Activated CD4-positive, CD25-positive, alpha-beta regulatory T cell treated with anti-CD3 and anti-CD28 coated beads, Interleukin-2, amount 50 U/mL, for 24 hours (primary cell): ENCODE results near the gene EDN1.

ENCODE experiments used
- ATAC-seq, 2 donors: fragments of 150-1000 bp; cut with Tn5 transposase; one replicate each; pipeline ENCODE4 v1.10.0; 2021; ENCODE audit warnings: mild to moderate bottlenecking in 1 of 2, moderate library complexity in 1 of 2

The EDN1 gene

DNA sequence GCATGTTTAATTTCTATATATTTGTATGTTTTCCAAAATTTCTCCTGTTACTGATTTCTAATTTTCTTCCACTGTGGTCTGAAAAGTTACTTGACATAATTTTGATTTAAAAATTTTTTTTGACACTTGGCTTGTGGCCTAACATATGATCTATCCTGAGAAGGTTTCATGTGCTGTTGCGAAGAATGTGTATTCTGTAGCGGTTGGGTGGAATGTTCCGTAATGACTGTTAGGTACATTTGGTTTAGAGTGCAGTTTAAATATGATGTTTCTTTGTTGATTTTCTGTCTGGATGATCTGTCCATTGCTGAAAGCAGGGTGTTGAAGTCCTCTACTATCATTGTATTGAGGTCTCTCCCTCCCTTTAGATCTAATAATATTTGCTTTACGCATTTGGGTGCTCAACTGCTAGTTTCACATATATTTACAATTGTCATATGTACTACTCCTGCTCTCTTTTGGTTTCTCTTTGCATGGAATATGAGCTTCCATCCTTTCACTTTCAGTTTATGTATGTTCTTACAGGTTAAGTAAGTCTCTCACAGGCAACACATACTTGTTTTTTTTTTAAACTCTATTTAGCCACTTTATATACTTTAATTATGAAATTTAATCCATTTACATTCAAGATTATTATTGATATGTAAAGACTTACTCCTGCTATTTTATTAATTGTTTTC is 19.5 kb upstream of the EDN1 start:
- ATAC-seq, result peak in 1 of 2 donors; percentile 28

- ATAC-seq, result no peak
These were observed 18.6 kb upstream of the EDN1 start for GRCh38 chr6:12271594-12271993.

DNA sequence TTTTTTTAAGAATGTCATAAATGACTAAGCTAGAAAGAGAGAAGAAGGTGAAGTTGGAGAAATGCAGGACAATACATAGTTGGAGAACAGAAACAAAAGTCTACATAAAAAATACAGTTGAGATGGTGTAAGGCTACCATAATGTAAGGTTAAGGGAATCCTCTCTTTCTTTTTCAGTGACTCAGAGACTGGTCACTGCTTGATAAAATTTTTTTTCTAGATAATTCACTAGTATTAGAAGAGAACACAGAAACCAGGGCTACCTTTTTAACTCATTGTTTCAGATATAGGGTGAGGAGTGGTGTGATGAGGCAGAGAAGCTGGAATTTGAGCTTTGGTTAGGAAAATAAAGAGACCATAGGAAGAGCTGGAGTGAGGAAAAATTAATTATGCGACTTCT is 18.2 kb upstream of the EDN1 start:
- no peak for ATAC-seq

- no peak for ATAC-seq
These were observed 15.1 kb upstream of the EDN1 start for GRCh38 chr6:12275107-12275506.

- ATAC-seq, result no peak
These were observed 13.2 kb upstream of the EDN1 start for GRCh38 chr6:12276930-12277315.

DNA sequence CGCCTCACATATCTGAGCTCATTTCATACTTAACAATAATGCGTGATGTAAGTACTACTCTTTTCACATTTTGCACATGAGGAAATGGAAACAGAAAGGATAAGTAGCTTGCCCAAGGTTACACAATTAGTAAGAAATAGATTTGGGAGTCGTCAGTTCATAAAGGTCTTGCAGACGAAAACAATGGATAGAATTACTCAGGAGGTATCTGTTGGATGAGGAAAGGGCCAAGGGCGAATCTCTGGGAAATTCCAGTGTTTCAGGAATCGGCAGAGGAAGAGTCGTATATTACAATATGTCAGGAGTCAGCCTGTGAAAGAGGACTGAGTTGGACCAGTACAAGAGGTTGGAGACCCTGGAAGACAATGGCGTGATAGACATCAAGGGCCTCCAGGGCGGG is 12.8 kb upstream of the EDN1 start:
- ATAC-seq, result no peak

DNA sequence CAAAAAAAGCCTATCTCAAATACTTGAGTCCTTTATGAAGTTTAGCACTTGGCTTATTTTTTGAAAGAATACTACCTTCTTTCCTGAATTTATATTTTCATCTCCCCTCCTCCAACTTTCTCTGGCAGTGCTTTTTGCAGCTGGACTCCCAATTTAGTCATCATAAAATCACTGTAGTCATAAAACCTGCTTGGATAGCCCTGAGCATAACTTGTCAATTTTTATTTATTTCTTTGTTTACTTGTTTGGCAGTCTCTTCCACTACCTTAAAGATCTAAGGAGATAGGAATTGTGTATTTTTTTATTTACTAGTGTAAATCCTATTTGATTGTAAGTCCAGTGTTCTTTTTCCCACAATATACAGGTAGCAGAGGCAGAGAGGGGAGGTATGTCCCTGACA is 11.2 kb upstream of the EDN1 start:
- no peak for ATAC-seq

DNA sequence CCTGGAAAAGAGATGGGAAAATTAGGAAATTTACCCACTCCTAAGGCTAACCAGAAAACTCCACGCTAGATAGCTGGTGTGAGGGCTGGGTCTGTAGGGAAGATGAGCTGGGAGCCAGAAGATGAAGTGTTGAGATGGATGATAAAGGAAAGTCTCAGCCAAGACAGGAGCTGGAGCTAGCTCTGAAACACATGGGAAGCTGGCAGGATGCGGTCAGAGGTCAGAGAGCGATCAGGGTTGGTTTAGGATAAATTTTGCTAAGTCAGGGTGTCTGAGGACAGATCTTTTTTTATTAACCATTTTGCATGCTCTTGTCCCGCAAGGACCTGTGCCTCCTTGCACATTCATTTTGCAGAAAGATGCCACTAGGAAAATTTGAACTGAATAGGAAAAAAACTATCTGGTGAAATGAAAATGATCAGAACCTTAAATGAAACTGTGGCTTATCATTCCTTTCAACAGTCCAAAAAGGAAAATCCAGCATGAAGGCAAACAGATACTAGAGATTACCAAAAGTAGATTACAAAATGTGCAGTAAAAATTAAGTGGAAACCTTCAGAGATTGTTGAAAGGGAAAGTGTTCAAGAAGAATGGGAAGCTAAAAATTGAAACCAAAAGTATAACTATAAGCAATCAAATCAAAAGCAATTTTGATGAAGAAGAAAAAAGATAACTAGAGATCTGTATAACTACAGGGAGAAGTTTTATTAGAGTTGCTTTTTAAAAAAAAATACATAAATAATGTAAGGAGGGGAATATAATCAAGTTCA is 10.7 kb upstream of the EDN1 start:
- ATAC-seq, result no peak

DNA sequence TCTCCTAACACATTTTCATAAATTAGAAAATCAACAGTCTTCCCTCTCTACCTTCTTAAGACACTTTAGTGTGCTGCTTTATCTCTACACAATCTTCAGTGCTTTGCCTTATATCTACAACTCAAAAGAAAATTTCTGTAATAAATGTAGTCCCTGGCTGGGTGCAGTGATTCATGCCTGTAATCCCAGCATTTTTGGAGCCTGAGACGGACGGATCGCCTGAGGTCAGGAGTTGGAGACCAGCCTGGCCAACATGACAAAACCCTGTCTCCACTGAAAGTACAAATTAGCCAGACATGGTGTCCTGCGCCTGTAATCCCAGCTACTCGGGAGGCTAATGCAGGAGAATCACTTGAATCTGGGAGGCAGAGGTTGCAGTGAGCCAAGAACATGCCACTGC is 9.7 kb upstream of the EDN1 start:
- no peak for ATAC-seq

DNA sequence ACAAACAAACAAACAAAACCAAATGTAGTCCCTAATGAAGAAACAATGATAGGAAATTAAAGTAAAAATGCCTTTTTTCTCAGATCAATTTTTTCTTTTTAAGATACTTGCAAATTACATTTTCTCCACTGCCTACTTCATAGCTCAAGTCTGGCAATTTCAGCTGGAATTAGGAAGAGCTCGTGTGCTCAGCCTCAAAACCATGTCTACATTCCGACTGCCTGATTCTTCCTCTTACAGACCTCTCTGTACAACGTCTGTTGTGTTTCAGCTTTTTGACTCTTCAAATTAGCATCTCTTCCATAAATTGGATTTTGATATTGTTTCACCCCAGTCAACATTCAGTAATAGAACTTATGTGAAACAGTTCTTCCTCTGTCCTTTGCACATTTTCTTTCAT is 9.3 kb upstream of the EDN1 start:
- no peak for ATAC-seq

DNA sequence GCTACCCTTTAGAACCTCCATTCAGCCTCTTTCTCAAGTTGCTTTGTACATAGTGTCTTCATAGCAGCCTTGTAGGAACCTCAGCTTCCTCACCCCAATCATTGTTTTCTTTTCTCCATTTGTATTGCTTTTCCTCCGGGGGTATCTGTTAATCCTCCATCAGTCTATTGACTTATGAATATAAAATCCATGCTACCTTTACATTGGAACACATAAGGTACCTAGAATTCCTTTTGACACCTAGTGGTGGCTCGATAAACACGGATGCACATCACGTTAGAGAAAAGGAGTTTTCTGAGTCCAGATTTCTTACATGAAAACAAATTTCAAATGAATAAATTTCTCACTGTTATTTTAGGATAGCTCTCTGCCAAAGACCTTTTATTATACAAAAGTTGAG is 6.3 kb upstream of the EDN1 start:
- no peak for ATAC-seq

DNA sequence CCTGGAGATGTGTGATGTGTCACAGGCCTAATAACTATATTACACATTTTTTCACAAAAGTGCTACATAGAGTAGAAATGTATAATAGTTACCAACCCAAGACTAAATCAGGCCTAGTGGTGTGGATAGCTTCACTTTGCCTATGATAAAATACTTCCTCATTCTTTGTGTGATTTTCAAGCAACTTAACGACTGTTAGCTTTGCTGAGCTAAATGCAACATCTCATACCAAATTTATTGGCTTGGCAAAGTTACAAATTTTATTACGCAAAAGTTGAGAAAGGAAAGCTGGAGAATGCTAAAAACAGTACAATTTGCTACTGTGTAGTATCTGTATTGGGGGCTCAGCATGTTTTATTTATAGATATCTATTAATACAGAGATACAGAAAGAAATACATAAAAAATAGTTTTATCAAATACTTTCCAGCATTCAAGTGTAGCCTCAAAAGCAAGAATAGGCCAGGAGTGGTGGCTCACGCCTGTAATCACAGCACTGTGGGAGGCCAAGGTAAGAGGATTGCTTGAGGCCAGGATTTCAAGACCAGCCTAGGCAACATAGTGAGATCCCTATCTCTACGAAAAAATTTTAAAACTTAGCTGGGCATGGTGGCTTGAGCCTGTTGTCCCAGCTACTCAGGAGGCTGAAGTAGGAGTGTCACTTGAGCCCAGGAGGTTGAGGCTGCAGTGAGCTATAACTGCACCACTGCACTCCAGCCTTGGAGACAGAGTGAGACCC is 3.6 kb upstream of the EDN1 start:
- no peak for ATAC-seq

DNA sequence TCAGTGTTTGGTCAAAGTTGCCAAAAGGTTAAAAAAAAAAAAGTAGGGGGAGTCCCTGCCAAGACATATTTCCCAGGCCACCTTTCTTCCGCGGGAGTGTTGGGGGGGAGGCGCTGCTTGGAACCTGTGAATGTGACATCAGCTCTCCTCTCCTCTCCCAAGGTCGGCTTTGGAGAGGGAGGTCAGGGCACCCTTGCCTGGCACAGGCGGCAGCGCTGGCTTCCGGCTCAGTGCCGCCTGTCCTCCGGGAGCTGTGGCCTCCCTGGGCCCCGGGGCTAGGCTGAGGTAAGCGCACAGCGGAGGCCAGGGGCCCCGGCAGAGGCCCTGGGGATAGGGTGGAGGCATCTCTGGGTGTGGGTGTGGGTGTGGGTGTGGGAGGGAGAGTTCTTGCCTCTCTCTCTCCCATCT is 1.9 kb upstream of the EDN1 start:
- ATAC-seq, result no peak

DNA sequence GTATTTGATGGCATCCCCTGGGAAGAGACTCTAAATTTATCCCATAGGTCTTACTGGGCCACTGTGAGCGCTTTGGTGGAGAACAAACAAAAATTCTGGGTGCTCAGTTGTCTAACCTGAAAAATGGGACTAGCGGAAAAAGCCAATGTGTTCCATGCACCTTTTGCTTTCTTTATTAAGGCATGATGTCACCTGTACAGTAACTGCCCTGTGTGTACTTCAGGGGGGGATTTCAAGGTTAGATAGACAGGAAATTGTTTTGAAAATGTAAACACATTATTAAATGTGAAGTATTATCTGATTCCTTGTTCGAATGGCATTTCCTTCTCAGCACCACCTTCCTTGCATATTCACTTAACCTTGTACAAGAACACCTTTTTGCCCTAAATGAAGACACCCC is 1.2 kb upstream of the EDN1 start:
- no peak for ATAC-seq

- peak; percentile 36 to 53 for ATAC-seq
These were observed 719 bp upstream of the EDN1 start for GRCh38 chr6:12289365-12289919.

DNA sequence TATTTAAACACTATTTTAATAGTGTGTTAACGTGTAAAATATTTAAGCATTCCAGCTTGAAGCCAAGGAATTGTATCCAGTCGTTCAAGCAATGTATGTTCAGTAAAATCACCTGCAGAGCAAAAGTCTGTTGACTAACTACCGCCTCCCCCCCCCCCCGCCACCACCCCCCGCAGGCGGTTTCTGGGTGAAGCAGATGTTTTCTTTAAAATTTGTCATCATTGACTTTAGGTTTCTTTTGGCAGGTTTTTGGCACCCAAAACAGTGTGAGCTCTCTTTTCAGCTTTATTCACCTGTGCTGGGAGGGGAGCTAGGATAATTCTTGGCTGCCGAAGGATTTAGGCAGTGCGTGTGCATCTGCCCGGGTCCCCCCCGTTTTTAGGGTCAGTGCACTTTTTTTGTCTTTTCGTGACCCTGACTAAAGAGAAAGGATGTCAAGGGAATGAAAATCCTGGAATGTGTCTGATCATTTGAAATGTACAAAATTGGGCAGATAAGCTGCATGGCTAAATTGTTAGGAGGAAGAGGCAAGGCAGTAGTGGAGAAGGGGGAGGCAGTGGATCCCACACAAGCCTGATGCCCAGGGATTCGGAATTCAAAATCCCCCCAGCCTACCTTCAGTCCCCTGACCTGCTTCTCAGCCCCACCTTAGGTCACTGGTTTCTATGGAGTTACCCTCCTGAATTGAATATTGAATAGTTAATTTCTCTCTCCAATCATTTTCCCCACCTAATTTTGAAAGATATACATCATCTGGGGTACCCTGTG is 1.1 kb downstream of the EDN1 start:
- no peak for ATAC-seq

DNA sequence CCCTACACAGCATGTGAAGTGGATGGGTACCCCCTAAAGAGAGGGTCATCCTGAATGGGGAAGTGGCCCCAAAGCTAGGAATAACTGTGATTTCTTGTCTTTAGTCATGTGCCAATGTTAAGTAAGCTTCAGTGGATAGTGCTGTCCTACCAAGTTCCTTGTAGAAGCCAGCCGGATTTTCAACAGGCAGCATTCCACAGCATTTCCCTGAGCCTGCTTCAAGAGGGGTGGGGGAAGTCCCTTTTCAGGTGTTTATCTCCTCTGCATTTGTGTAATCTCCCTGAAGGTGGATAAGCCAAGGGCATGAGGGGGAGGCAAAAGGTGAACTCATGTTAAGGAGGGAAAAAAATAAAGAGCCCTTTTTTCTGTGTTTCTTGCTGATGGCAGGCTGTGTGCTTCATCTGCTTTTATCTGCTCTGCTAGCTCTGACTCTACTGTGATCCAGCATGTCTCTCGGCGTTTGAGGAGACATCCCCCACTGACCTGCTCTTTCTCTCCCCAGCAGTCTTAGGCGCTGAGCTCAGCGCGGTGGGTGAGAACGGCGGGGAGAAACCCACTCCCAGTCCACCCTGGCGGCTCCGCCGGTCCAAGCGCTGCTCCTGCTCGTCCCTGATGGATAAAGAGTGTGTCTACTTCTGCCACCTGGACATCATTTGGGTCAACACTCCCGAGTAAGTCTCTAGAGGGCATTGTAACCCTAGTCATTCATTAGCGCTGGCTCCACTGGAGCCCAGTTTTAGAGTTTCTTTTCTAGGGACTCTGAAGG is 1.9 kb downstream of the EDN1 start:
- ATAC-seq, result no peak

GRCh38 chr6:12293235-12293930 is 3.2 kb downstream of the EDN1 start:
- no peak for ATAC-seq

GRCh38 chr6:12293931-12294807 is 4.0 kb downstream of the EDN1 start:
- ATAC-seq, result no peak

DNA sequence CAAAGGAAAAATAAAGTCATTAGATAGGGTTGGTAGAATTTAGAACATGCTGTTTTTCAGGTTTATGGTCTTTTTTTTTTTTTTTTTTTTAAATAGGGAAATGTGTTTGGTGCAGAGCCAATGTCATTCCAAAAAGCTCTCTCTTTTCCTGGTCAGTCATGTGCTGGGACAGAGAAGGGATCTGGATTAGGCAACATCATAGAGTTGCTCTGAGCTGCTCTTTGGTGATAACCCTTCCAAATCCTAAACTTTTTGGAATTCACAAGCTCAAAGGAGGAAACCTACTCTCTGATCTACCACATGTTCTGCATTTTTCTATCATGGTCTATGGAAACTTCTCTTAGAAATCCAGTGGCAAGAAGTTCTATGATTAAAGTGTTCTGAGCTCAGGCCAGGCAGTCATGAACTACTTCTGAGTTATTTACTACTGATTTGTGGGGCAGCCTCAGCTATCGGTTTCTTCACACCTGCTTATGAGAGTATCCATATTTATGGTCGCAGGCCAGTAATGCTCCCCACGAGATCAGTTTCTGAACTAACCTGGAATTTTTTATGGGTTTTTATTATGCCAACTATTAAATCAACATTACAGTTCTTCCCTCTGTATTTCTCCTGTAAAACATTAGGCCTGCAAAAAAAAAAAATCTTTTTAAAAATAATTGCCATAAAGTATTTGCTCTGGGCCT is 4.8 kb downstream of the EDN1 start:
- no peak for ATAC-seq
